Stimulated activated CD4-positive, alpha-beta T cell treated with anti-CD3 and anti-CD28 coated beads, TNF-alpha, amount 100 ng/mL, for 48 hours (primary cell): Measurements from ENCODE around the gene UTS2B.

Experiments
- DNase-seq, 3 donors: peaks; one replicate each; pipeline ENCODE4 v3.0.0-alpha.2; 2020; ENCODE audit warnings: low read depth in 3 of 3

Gene UTS2B

GRCh38 chr3:191238321-191238817 is 92.0 kb downstream of the UTS2B start:
- no peak for DNase-seq

GRCh38 chr3:191237047-191237882 is 93.1 kb downstream of the UTS2B start:
- DNase-seq = no peak

GRCh38 chr3:191236646-191237045 is 93.7 kb downstream of the UTS2B start:
- DNase-seq = no peak

GRCh38 chr3:191235331-191236314 is 94.7 kb downstream of the UTS2B start:
- DNase-seq = no peak

GRCh38 chr3:191234216-191234615 is 96.1 kb downstream of the UTS2B start:
- no peak for DNase-seq

GRCh38 chr3:191227541-191227940 is 102.8 kb downstream of the UTS2B start:
- no peak for DNase-seq

GRCh38 chr3:191221638-191222037 is 108.7 kb downstream of the UTS2B start:
- no peak for DNase-seq

GRCh38 chr3:191220908-191221307 is 109.4 kb downstream of the UTS2B start:
- DNase-seq = no peak

GRCh38 chr3:191217301-191217700 is 113.0 kb downstream of the UTS2B start:
- no peak for DNase-seq
